NK-92 treated with Interleukin-12 subunit alpha and Interleukin-12 subunit beta, amount 100 ng/mL, for 24 hours (cell line): ENCODE results near the gene CDK10.

ENCODE experiments used
- DNase-seq: peaks from one replicate; lab custom pipeline; 2025; lab: John Stamatoyannopoulos, UW

The CDK10 gene

DNA sequence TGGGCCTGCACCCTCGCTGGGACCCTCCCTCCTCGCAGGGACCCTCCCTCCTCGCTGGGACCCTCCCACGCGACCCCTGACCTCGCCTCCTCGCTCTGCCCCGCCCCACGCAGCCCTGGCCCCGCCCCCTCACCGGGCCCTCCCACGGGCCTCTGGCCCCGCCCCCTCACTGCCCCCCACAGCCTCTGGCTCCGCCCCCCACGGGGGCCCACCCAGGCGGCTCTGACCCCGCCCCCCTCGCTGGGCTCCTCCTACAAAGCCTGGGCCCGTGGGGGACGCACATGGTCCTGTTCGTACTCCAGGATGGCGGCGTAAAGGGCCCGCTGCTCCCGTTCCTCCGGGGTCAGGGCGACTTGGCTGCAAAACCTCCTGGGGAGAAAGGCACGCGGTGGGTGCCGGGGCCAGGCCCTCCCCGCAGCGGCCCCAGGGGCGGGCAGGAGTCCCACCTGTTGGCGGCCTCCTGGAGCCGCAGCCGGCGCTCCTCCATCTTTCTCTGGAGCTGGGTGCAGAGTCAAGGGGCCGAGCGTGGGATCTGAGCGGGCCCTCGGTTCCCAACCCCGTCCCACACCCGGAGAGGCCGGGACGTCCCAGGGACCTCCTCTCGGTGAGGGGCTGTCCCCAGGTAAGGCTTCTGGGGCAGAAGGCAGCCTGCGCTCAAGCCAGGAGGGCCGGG, 25.2 kb downstream of the CDK10 start:
- peak; percentile 16 for DNase-seq

GRCh38 chr16:89712274-89712781, 25.8 kb downstream of the CDK10 start:
- no peak for DNase-seq

GRCh38 chr16:89716493-89716892, 30.0 kb downstream of the CDK10 start:
- DNase-seq, result no peak

GRCh38 chr16:89716916-89717687, 30.6 kb downstream of the CDK10 start:
- no peak for DNase-seq

DNA sequence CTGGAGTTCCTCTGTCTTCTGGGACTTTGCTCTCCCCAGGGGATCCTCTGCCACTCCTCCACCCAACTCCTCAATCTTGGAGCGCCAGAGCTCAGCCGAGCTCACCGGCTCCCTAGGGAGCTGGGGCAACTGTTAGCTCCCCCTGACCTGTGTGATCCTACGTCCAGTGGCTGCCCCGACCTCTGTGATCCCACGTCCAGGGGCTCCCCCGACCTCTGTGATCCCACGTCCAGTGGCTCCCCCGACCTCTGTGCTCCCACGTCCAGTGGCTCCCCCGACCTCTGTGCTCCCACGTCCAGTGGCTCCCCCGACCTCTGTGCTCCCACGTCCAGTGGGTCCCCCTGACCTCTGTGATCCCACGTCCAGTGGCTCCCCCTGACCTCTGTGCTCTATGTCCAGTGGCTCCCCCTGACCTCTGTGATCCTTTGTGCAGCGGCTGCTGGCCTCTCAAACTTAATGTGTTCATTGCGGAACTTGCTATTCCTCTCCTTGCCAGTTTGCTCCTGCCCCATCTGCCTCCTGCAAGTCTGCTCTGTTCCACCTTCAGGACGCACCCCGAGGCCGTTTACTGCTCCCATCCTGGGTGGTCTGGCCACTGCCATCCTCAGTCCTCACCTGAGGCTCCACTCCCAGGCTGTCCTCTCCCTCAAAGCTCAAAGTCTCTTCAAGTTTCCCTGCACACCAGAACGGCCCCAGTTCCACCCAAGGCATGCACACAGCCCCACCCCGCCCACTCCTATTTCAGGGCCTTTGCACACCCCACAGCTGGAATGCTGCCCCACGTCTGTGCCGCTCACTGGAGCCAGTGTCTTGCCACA, 31.4 kb downstream of the CDK10 start:
- DNase-seq, result no peak

GRCh38 chr16:89720551-89720812, 34.0 kb downstream of the CDK10 start:
- no peak for DNase-seq

DNA sequence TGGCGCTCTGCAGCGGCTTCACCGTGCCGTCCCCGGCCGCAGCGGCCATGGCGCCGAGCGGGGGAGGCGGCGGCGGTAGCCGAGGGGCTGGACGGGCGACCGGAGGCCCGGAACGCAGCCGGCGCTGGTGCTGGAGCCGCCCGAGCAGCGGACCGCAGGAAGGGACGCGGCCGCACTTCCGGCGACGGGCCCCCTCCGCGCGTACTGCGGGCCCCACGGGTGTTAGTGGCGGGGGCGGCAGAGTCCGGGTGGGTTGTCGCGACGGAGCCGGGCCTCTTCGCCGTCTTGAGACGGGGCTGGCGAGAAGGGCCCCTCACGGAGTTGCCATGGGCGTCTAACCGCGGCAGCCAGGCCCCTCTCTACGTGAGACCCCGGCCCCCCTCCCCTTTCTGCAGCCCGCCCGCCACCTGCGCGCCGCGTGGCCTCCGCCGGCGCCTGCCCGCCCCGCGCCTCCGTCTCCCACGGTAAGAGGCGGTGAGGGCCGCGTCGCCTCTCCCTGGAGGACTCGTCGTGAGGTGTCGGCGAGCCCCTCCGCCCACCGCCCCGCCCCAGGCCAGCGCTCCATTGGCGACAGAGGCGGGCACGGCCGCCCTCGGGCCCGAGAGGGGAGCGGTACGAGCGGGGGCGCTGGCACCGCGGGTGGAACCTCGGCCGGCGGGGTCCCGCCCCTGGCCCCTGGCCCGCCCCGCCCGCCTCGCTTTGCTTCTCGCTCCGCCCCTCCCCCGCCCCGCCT, 34.5 kb downstream of the CDK10 start, which contains the start of the genes VPS9D1 and ZNF276:
Gene VPS9D1 (minus strand): TSS at position 86 of the 733 bp plus-strand sequence. CDS start 37 bp downstream, at position 49.
Gene ZNF276 (plus strand): TSS at position 725 of the 733 bp plus-strand sequence. CDS start 104 bp downstream, outside the sequence.
- peak; percentile 75 for DNase-seq

DNA sequence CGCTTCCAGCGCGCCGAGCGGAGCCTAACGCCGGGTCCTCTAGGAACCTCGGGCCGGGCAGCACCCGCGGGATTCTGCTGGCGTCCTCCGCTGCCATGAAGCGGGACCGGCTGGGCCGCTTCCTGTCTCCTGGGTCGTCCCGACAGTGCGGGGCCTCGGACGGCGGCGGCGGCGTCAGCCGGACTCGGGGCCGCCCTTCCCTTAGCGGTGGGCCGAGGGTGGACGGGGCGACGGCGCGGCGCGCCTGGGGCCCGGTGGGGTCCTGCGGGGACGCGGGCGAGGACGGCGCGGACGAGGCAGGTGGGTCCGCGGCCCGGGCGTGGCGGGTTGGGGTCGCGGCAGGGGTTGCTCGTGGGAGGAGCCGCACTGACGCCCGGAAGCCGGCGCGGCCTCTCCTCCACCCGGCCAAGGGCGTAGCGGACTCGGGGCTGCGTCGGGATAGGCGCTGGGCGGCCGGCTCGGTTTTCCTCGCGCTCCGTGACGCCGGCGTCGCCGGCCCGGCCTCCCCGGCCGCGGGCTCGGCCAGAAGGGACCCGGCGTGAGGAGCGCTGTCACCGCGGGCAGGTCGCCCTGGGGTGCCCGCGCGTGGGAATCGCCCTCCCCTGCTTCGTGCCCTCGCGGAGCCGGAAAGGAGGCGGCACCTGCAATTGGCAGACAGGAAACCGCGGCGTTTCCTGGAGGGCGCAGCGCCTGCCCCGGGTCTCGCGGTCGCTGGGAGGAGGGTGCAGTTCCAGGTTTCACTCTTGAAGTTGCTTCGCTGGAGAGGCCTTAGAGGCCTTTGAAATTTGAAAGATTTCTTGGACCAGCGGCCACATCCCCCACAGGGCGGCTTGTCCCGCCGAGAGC, 35.3 kb downstream of the CDK10 start:
- DNase-seq, result peak; percentile 59

GRCh38 chr16:89722392-89723278, 36.1 kb downstream of the CDK10 start:
- DNase-seq, result peak; percentile 67

DNA sequence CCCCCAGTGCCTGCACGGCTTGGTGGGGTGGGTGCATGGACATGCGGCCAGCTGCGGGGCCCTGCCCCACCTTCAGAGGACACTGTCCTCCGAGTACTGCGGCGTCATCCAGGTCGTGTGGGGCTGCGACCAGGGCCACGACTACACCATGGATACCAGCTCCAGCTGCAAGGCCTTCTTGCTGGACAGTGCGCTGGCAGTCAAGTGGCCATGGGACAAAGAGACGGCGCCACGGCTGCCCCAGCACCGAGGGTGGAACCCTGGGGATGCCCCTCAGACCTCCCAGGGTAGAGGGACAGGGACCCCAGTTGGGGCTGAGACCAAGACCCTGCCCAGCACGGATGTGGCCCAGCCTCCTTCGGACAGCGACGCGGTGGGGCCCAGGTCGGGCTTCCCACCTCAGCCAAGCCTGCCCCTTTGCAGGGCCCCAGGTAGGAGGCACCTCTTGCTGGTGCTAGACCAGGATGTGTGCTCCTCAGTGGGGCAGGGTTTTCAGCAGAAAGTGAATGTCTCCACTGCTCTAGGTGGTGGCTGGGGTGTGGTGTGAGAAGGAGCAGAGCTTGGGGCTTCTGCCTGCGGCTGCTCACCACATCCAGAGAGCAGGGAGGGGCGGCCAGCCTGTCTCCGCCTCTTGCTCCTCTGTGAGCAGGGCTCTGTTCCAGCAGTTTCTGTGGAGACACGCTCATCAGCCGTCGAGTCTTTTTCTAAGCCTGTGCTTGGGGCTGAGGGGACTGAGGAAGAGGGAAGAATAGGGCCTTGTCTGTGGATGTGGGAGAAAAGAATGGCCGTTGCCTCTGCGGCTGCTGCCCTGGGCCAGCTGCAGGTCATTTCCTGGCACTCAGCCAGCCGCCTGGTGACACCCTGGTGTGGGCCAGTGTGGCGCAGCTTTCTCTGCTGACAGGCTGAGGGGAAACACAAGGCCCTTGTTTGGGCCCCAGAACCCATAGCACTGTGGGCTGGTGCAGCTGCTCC, 37.1 kb downstream of the CDK10 start:
- DNase-seq, result peak; percentile 68

GRCh38 chr16:89727406-89728120, 41.1 kb downstream of the CDK10 start:
- no peak for DNase-seq

DNA sequence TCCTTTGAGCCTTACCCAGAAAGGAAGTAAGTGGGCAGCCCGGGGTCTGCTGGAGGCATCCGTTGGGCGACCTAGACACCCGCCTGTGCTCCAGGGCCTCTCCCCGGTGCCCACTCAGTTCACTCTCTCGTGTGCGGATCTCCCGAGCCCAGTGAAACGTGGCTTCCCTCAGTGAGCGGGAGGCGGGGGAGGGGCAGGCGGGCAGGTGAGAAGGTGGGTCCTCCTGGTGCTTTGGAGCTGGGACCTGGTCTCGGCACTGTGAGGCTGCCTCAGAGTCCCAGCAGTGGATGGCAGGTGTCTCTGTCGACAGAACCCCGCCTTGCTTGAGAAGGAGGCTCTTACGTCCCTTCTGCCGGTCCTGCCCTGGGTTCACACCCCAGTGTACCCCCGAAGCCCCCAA, 42.8 kb downstream of the CDK10 start:
- no peak for DNase-seq

DNA sequence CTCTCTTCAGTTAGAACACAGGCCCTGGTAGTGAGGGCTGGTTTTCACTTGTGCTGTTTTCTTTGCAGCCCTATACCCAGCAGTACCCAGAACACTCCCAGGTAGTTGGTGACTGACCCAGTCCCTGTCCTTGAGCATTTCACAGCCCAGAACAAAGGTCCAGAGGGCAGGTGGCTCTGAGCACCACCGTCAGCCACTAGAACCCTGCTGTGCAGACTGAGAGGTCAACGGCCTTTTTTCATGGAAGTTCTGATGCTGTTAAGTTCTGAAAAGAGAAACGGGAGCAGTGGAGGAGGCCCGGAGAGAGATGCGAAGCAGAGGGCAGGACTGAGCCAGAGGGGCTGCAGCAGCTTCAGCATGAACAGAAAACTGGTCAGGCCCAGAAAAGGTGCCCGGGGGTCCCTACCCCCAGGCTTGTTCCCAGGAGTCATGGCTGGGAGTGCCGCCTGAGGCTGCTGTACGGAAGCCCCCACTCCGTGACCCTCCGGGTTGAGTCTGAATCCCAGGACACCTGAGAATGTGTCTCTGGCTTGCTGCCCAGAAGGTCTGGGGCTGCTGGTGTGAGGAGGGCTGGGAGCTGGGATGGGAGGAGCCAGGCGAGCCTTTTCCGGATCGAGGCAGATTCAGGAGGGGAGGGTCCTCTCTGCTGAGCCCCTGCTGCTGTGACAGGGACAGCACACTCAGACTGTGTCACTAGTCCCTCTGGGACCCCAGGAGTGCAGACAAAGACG, 43.5 kb downstream of the CDK10 start:
- no peak for DNase-seq

DNA sequence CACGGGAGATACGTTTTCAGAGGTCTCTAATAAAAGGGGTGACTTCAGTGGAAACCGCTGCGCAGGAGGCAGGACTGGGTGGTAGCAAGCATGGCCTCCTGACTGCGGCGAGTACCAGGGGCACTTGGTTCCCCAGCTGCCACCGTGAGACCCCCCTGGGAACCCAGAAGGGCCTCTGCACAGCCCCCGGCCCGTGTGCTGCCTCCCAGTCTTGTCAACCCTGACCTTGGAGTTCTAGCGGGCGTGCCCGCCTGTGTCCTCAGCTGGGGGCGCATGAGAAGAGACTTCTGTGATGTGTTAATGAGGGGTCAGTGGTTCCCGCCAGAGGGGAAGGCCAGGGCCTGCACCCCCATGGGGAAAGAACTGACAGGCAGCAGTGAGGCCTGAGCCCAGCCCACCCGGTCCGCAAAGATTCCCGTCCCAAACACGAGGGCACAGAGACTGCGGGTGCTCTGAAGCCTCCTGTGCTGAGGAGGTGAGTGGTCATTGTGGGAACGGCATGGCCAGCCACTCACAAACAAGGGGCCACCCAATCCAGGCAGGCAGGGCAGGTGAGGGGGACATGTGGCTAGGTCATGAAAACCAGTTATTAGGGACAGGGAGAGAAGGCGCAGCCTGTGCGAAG, 44.2 kb downstream of the CDK10 start:
- no peak for DNase-seq

DNA sequence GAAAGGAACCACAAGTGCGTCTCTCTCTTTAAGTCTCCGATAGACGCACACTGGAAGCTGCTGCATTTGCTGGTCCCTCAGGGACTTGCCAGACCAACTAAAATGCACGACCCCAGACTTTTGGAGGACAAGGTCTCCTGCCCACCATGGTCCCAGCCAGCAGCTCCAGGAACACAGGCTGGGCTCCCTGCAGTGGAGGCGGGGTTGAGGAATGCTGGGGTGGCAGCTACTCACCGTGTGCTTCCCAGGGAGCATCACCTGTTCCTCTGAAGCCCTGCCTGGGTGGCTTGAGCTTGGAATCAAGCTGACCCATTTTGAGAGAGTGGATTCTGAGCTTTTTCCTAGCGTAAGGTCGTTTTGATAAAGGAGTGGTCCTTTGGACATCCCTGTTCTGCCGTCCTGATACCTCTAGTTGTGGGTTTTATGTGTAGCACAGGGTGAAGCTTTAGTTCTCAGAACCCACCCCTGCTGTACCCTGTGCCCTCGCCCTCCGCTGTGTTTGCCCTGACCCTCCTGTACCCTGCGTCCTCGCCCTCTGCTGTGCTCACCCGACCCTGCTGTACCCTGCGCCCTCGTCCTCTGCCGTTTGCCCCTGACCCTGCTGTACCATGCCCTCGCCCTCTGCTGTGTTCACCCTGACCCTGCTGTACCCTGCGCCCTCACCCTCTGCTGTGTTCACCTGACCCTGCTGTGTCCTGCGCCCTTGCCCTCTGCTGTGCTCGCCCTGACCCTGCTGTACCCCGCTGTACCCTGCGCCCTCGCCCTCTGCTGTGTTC, 45.8 kb downstream of the CDK10 start:
- no peak for DNase-seq

GRCh38 chr16:89732918-89733242, 46.4 kb downstream of the CDK10 start:
- DNase-seq, result no peak
